Medulla oblongata (tissue), 1 donor: Measurements from ENCODE around the gene SLC19A2.
"Not testable (repeated sequence)": the region's sequence is repeated elsewhere in the genome, so short reads cannot be mapped to it uniquely, and the experiment has no call there.

Experiments used
- DNase-seq: peaks from one replicate; pipeline ENCODE4 v3.0.0-alpha.2; 2015; ENCODE audit errors: extremely low spot score

Gene SLC19A2

GRCh38 chr1:169509354-169509753, 23.6 kb upstream of the SLC19A2 start:
- DNase-seq = no peak

GRCh38 chr1:169508432-169509338, 22.9 kb upstream of the SLC19A2 start:
- no peak for DNase-seq

GRCh38 chr1:169507413-169507812, 21.7 kb upstream of the SLC19A2 start:
- DNase-seq = no peak

GRCh38 chr1:169503601-169504000, 17.9 kb upstream of the SLC19A2 start:
- not testable (repeated sequence) for DNase-seq

GRCh38 chr1:169499807-169500206, 14.1 kb upstream of the SLC19A2 start:
- no peak for DNase-seq

GRCh38 chr1:169497317-169497716, 11.6 kb upstream of the SLC19A2 start:
- DNase-seq = no peak

GRCh38 chr1:169495916-169496315, 10.2 kb upstream of the SLC19A2 start:
- DNase-seq = no peak

- no peak for DNase-seq
Measured at GRCh38 chr1:169495046-169495775, 9.5 kb upstream of the SLC19A2 start.

GRCh38 chr1:169494343-169494742, 8.6 kb upstream of the SLC19A2 start:
- DNase-seq = no peak

- no peak for DNase-seq
Measured at GRCh38 chr1:169493251-169493650, 7.5 kb upstream of the SLC19A2 start.

- no peak for DNase-seq
Measured at GRCh38 chr1:169491845-169492281, 6.1 kb upstream of the SLC19A2 start.

- DNase-seq = no peak
Measured at GRCh38 chr1:169488157-169488556, 2.4 kb upstream of the SLC19A2 start.

- no peak for DNase-seq
Measured at GRCh38 chr1:169487561-169487960, 1.8 kb upstream of the SLC19A2 start.

GRCh38 chr1:169487133-169487532, 1.4 kb upstream of the SLC19A2 start:
- no peak for DNase-seq

- DNase-seq = peak; percentile 48
Measured at GRCh38 chr1:169486281-169487051, 722 bp upstream of the SLC19A2 start.

- DNase-seq = peak; percentile 81
Measured at GRCh38 chr1:169484683-169485430, 887 bp downstream of the SLC19A2 start.

GRCh38 chr1:169484101-169484500, 1.6 kb downstream of the SLC19A2 start:
- DNase-seq = peak; percentile 16

GRCh38 chr1:169483500-169483966, 2.2 kb downstream of the SLC19A2 start:
- peak; percentile 71 for DNase-seq

- no peak for DNase-seq
Measured at GRCh38 chr1:169479363-169480066, 6.2 kb downstream of the SLC19A2 start.

GRCh38 chr1:169478094-169478672, 7.6 kb downstream of the SLC19A2 start:
- DNase-seq = no peak
